ENCODE measurements around the gene ATF6. TPM values are rescaled to one million over a fixed set of nuclear protein-coding genes. Genes with fewer than 3 reads are reported as not detected.

Gene ATF6
- total and polyA plus RNA-seq, 8 donors: 2.2 to 29.5 (median 16.9) TPM

DNA sequence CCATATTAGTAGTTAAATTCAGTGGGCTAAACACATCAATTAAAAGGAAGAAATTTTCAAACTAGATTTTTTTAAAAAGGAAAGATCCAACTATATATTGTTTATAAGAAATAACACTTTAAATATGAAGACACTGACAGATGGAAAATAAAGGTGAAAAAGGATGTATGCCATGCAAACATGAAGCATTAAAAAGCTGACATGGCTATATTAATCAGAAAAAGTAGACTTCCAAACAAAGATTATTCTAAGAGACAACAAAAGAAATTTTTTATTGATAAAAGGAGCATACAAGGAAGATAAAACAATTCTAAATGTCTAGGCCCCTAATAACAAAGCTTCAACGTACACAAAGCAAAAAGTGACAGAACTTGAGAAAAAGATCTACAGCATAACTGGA, 92.2 kb downstream of the ATF6 start:
- FAIRE-seq (no peak), ATAC-seq (no peak), DNase-seq (no peak)
- WGBS, 2 donors: 93 to 97% methylated on average over 1 of the region's 1 CpG
- Histone ChIP-seq H3K4me3 (no peak overlapping the region), H3K4me1 (peaks cover 0 to 1% (median 0%) of the 10 kb centered on the region in 3 donors), H3K9me3 (no peaks in the 10 kb centered on the region), H3K27me3 (no peaks in the 10 kb centered on the region), H3K36me3 (peaks cover 0 to 19% (median 7%) of the 10 kb centered on the region in 3 donors), H3K27ac (no peak overlapping the region)
- intact Hi-C loops (cut with DNase I): no loop called here
- no peak for TF ChIP-seq CTCF (IDR thresholded peaks at IDR 0.05)

GRCh38 chr1:161863549-161863948, 97.4 kb downstream of the ATF6 start:
- FAIRE-seq: peak; percentile 39
- intact Hi-C loops (cut with DNase I): no loop called here
- ATAC-seq: no peak
- no peak for DNase-seq
- TF ChIP-seq CTCF (IDR thresholded peaks at IDR 0.05): no peak
- Histone ChIP-seq H3K4me1 (peaks cover 0 to 4% (median 0%) of the 10 kb centered on the region in 3 donors), H3K4me3 (no peak overlapping the region), H3K9me3 (no peaks in the 10 kb centered on the region), H3K36me3 (no peaks in the 10 kb centered on the region), H3K27me3 (no peaks in the 10 kb centered on the region), H3K27ac (no peak overlapping the region)

GRCh38 chr1:161864577-161864976, 98.5 kb downstream of the ATF6 start:
- Histone ChIP-seq H3K9me3 (no peaks in the 10 kb centered on the region), H3K27me3 (no peaks in the 10 kb centered on the region), H3K27ac (no peak overlapping the region), H3K4me3 (no peak overlapping the region), H3K4me1 (peaks cover 0 to 8% (median 0%) of the 10 kb centered on the region in 3 donors), H3K36me3 (no peaks in the 10 kb centered on the region)
- TF ChIP-seq CTCF (IDR thresholded peaks at IDR 0.05): no peak
- ATAC-seq (peak in 1 of 4 donors; percentile 44), DNase-seq (no peak), FAIRE-seq (no peak)
- 91% methylated on average over 1 of the region's 1 CpG for WGBS, 2 donors
- intact Hi-C loops (cut with DNase I): no loop called here

GRCh38 chr1:161866241-161866640, 100.1 kb downstream of the ATF6 start:
- Histone ChIP-seq H3K4me1 (peaks cover 0 to 8% (median 0%) of the 10 kb centered on the region in 3 donors), H3K4me3 (no peak overlapping the region), H3K27ac (no peak overlapping the region), H3K36me3 (no peaks in the 10 kb centered on the region), H3K27me3 (no peaks in the 10 kb centered on the region), H3K9me3 (no peaks in the 10 kb centered on the region)
- no peak for DNase-seq
- no peak for ATAC-seq
- no peak for FAIRE-seq
- 90 to 93% methylated on average over 3 of the region's 3 CpGs for WGBS, 2 donors
- intact Hi-C loops (cut with DNase I): no loop called here
- TF ChIP-seq CTCF (IDR thresholded peaks at IDR 0.05): no peak

GRCh38 chr1:161868832-161869231, 102.7 kb downstream of the ATF6 start:
- TF ChIP-seq CTCF (IDR thresholded peaks at IDR 0.05): no peak
- whole genome bisulfite sequencing, 2 donors: 34 to 38% methylated on average over 2 of the region's 2 CpGs
- Histone ChIP-seq H3K4me1 (peaks cover 0 to 4% (median 0%) of the 10 kb centered on the region in 3 donors), H3K27me3 (no peaks in the 10 kb centered on the region), H3K36me3 (no peaks in the 10 kb centered on the region), H3K27ac (no peak overlapping the region), H3K4me3 (no peak overlapping the region), H3K9me3 (no peaks in the 10 kb centered on the region)
- intact Hi-C loops (cut with DNase I): no loop called here
- no peak for DNase-seq
- no peak for ATAC-seq
- no peak for FAIRE-seq
